IMR-90 (cell line): ENCODE measurements around the gene IL36RN. TPM values are rescaled to one million over a fixed set of nuclear protein-coding genes. Genes with fewer than 3 reads are reported as not detected.

ENCODE experiments used
- ATAC-seq: fragments of 200-7000 bp; cut with Tn5 transposase; 2 replicates; pipeline ENCODE4 v1.9.1; 2020; ENCODE audit warnings: low read depth, mild to moderate bottlenecking, moderate library complexity
- Bru-seq: library from RNA; stranded (reverse); fragments of 400-500 nt; gene quantifications from one replicate; lab custom pipeline; 2021; lab: Mats Ljungman, UMichigan
- BruChase-seq, 2 experiments: library from RNA; stranded (reverse); fragments of 400-500 nt; gene quantifications; one replicate each; lab custom pipeline; 2021; lab: Mats Ljungman, UMichigan
- BruUV-seq: library from RNA; stranded (reverse); fragments of 400-500 nt; replicated peaks from 2 replicates; lab custom pipeline; 2021; lab: Mats Ljungman, UMichigan
- CTCF ChIA-PET: fragments of 300-600 bp; formaldehyde crosslinking; extraction: SDS; loops from one replicate; lab custom pipeline; 2021; ENCODE audit warnings: antibody characterized with exemption; lab: Yijun Ruan, JAX
- POLR2A ChIA-PET: fragments of 300-600 bp; sonication (Branson Sonifier 250); formaldehyde crosslinking; loops from one replicate; lab custom pipeline; 2022; ENCODE audit warnings: antibody characterized with exemption; ENCODE audit not compliant: unreplicated experiment; lab: Charles Lee
- DNase-seq: peaks from one replicate; pipeline ENCODE4 v3.0.0; 2013
- H2AFZ ChIP-seq: replicated peaks from 2 replicates; pipeline ENCODE3; 2013; ENCODE audit warnings: low read length, mild to moderate bottlenecking; ENCODE audit not compliant: poor library complexity
- H2AK5ac ChIP-seq: 2 replicates; pipeline ENCODE4 v1.6.1; 2013; ENCODE audit warnings: low read depth, low read length, inconsistent platforms
- H2AK9ac ChIP-seq: replicated peaks from 2 replicates; pipeline ENCODE3; 2013; ENCODE audit warnings: mild to moderate bottlenecking, low read depth, low read length, moderate library complexity; ENCODE audit not compliant: poor library complexity
- H2BK120ac ChIP-seq: 2 replicates; pipeline ENCODE4 v1.6.1; 2013; ENCODE audit warnings: low read depth, low read length, inconsistent platforms
- H2BK15ac ChIP-seq: 3 replicates; pipeline ENCODE4 v1.6.1; 2013; ENCODE audit warnings: low read depth, low read length, inconsistent platforms
- H2BK20ac ChIP-seq: 2 replicates; pipeline ENCODE4 v1.6.1; 2013; ENCODE audit warnings: low read depth, mild to moderate bottlenecking, inconsistent platforms, low read length, moderate library complexity
- H2BK5ac ChIP-seq: 2 replicates; pipeline ENCODE4 v1.6.1; 2013; ENCODE audit warnings: mild to moderate bottlenecking, low read depth, low read length, inconsistent platforms; ENCODE audit not compliant: poor library complexity, severe bottlenecking
- H3K14ac ChIP-seq: replicated peaks from 2 replicates; pipeline ENCODE4 v1.6.1; 2013; ENCODE audit warnings: low read depth, low read length, inconsistent platforms
- H3K18ac ChIP-seq: 2 replicates; pipeline ENCODE4 v1.6.1; 2013; ENCODE audit warnings: low read depth, low read length, control low read depth
- H3K23ac ChIP-seq: 2 replicates; pipeline ENCODE4 v1.6.1; 2013; ENCODE audit warnings: low read depth, low read length, inconsistent platforms
- H3K27ac ChIP-seq: 2 replicates; pipeline ENCODE4 v1.5.1; 2013; ENCODE audit warnings: mild to moderate bottlenecking, control low read depth, low read length; ENCODE audit not compliant: insufficient read depth
- H3K27me3 ChIP-seq: 2 replicates; pipeline ENCODE4 v1.6.1; 2013; ENCODE audit warnings: low read length; ENCODE audit not compliant: control insufficient read depth, insufficient read depth
- H3K36me3 ChIP-seq: 2 replicates; pipeline ENCODE4 v1.6.1; 2013; ENCODE audit warnings: low read length, mixed read lengths; ENCODE audit not compliant: control insufficient read depth, insufficient read depth
- H3K4ac ChIP-seq: 2 replicates; pipeline ENCODE4 v1.6.1; 2013; ENCODE audit warnings: low read depth, low read length, inconsistent platforms
- H3K4me1 ChIP-seq: 2 replicates; pipeline ENCODE4 v1.6.1; 2013; ENCODE audit warnings: low read length, mixed read lengths; ENCODE audit not compliant: control insufficient read depth, insufficient read depth
- H3K4me2 ChIP-seq: 2 replicates; pipeline ENCODE4 v1.6.1; 2013; ENCODE audit warnings: low read depth, mild to moderate bottlenecking, control low read depth, low read length, moderate library complexity
- H3K4me3 ChIP-seq: 2 replicates; pipeline ENCODE4 v1.5.1; 2013; ENCODE audit warnings: low read depth, mild to moderate bottlenecking, control low read depth, low read length, moderate library complexity; ENCODE audit not compliant: insufficient read depth
- H3K56ac ChIP-seq: 2 replicates; pipeline ENCODE4 v1.6.1; 2013; ENCODE audit warnings: low read length, inconsistent platforms; ENCODE audit not compliant: insufficient read depth; ENCODE audit errors: extremely low read depth
- H3K79me1 ChIP-seq, 2 experiments: 2 replicates each; pipeline ENCODE4 v1.6.1; 2013; ENCODE audit warnings: low read length in 2 of 2, inconsistent platforms in 1 of 2, low read depth in 1 of 2
- H3K9ac ChIP-seq: 2 replicates; pipeline ENCODE4 v1.6.1; 2013; ENCODE audit warnings: low read depth, low read length, control low read depth
- H3K9me1 ChIP-seq: 2 replicates; pipeline ENCODE4 v1.6.1; 2013; ENCODE audit warnings: low read length, inconsistent platforms; ENCODE audit not compliant: insufficient read depth
- H3K9me3 ChIP-seq: 2 replicates; pipeline ENCODE4 v1.6.1; 2013; ENCODE audit warnings: low read length; ENCODE audit not compliant: control insufficient read depth, insufficient read depth
- H4K20me1 ChIP-seq: 2 replicates; pipeline ENCODE4 v1.6.1; 2013; ENCODE audit warnings: low read length, inconsistent platforms; ENCODE audit not compliant: insufficient read depth
- H4K5ac ChIP-seq: 2 replicates; pipeline ENCODE4 v1.6.1; 2013; ENCODE audit warnings: mild to moderate bottlenecking, low read depth, low read length, control low read depth
- H4K8ac ChIP-seq, 2 experiments: 2 replicates each; pipeline ENCODE4 v1.6.1; 2013; ENCODE audit warnings: low read depth in 2 of 2, low read length in 2 of 2, control low read depth in 1 of 2, inconsistent platforms in 1 of 2
- H4K91ac ChIP-seq: 2 replicates; pipeline ENCODE4 v1.6.1; 2013; ENCODE audit warnings: low read depth, low read length, inconsistent platforms; ENCODE audit not compliant: insufficient read depth
- BHLHE40 ChIP-seq: fragments of 150-350 bp; IDR thresholded peaks from 2 replicates; pipeline ENCODE4 v1.6.1; 2016; ENCODE audit warnings: mild to moderate bottlenecking, low read depth, low read length
- CHD1 ChIP-seq: IDR thresholded peaks from 2 replicates; pipeline ENCODE4 v1.6.1; 2012; ENCODE audit warnings: low read depth, low read length, improper control_type of control experiment
- FOS ChIP-seq: fragments of 150-350 bp; IDR thresholded peaks from 2 replicates; pipeline ENCODE4 v1.6.1; 2016; ENCODE audit warnings: low read depth, low read length
- MAFK ChIP-seq: IDR thresholded peaks from 2 replicates; pipeline ENCODE4 v1.6.1; 2012; ENCODE audit warnings: low read depth, low read length, improper control_type of control experiment
- MAZ ChIP-seq: IDR thresholded peaks from 2 replicates; pipeline ENCODE4 v1.6.1; 2012; ENCODE audit warnings: low read depth, mild to moderate bottlenecking, low read length, improper control_type of control experiment, moderate library complexity, borderline replicate concordance
- MXI1 ChIP-seq: IDR thresholded peaks from 2 replicates; pipeline ENCODE4 v1.6.1; 2012; ENCODE audit warnings: low read depth, mild to moderate bottlenecking, low read length, moderate library complexity, borderline replicate concordance
- NFE2L2 ChIP-seq: fragments of 150-350 bp; IDR thresholded peaks from 2 replicates; pipeline ENCODE4 v1.6.1; 2016; ENCODE audit warnings: low read depth, mild to moderate bottlenecking, low read length
- POLR2A ChIP-seq: IDR thresholded peaks from 2 replicates; pipeline ENCODE4 v1.6.1; 2012; ENCODE audit warnings: mild to moderate bottlenecking, low read depth, low read length
- RAD21 ChIP-seq: IDR thresholded peaks from 2 replicates; pipeline ENCODE4 v1.6.1; 2012; ENCODE audit warnings: low read length, improper control_type of control experiment
- RFX5 ChIP-seq: IDR thresholded peaks from 2 replicates; pipeline ENCODE4 v1.8.0; 2012; ENCODE audit warnings: low read depth, mild to moderate bottlenecking, low read length, moderate library complexity
- WGBS, 2 experiments: methylation state at CpG; one replicate each; pipeline versions ENCODE4 v1.1.5 to v1.1.7; 2013; ENCODE audit warnings: missing lambda C conversion rate in 2 of 2; ENCODE audit not compliant: insufficient read length in 1 of 2; ENCODE audit errors: extremely low coverage in 2 of 2; 5-methylcytosine and 5-hydroxymethylcytosine counted together
- dilution Hi-C: fragments of 300-500 bp; cut with HindIII; formaldehyde crosslinking; loops from one replicate; pipeline ENCODE4 v1.14.3; 2018; ENCODE audit warnings: low sequenced_read_pairs; ENCODE audit not compliant: unreplicated experiment
- in situ Hi-C: fragments of 300-500 bp; cut with MboI; formaldehyde crosslinking; loops from 3 replicates; pipeline ENCODE4 v1.14.3; 2019; ENCODE audit warnings: low sequenced_read_pairs, inconsistent platforms, mixed read lengths
- intact Hi-C: fragments of 100-400 bp; cut with micrococcal nuclease; formaldehyde crosslinking; loops from 2 replicates; pipeline ENCODE4 v1.10.0; 2022
- long read RNA-seq: library from polyadenylated mRNA; unstranded; transcript quantifications from one replicate; pipeline ENCODE4 v2.0.0, GENCODE V29; 2021; ENCODE audit not compliant: unreplicated experiment
- polyA plus RNA-seq, 3 experiments: library from polyadenylated mRNA; depleted of rRNA; stranded (reverse); fragments of >200 nt; gene quantifications; 2 replicates each; pipeline ENCODE4 v1.2.3, GENCODE V29; 2012; ENCODE audit warnings: low replicate concordance in 1 of 3
- total RNA-seq: library from RNA; depleted of rRNA; stranded (reverse); fragments of >200 nt; gene quantifications from 2 replicates; pipeline ENCODE4 v1.2.3, GENCODE V29; 2012; rRNA removed
- TF ChIP-seq, protein P1 (sequence below): fragments of 150-350 bp; IDR thresholded peaks from 2 replicates; pipeline ENCODE4 v1.6.1; 2016; ENCODE audit warnings: low read depth, mild to moderate bottlenecking, low read length, moderate library complexity, borderline replicate concordance
- TF ChIP-seq, protein P2 (sequence below): conservative IDR thresholded peaks from 2 replicates; pipeline ENCODE4 v1.5.1; 2012; ENCODE audit warnings: mild to moderate bottlenecking, low read depth, low read length, improper control_type of control experiment
- TF ChIP-seq, protein P3 (sequence below): fragments of 150-350 bp; IDR thresholded peaks from 2 replicates; pipeline ENCODE4 v1.6.1; 2017; ENCODE audit warnings: mild to moderate bottlenecking, antibody characterized with exemption, low read length, low read depth

Gene IL36RN
- total RNA-seq, result not detected in 2 replicates
- polyA plus RNA-seq (2012; rRNA removed), result not detected in 2 replicates
- not detected in 2 replicates for polyA plus RNA-seq (2012; cell fraction: cytosol; rRNA removed)
- not detected in 2 replicates for polyA plus RNA-seq (2012; cell fraction: nucleus; rRNA removed; ENCODE audit: low replicate concordance)
- not detected for Bru-seq, nascent RNA
- not detected for BruChase-seq, experiment 1, labeled RNA remaining after a 6-hour chase
- not detected for BruChase-seq, experiment 2, labeled RNA remaining after a 2-hour chase
- long read RNA-seq, result 0 reads

DNA sequence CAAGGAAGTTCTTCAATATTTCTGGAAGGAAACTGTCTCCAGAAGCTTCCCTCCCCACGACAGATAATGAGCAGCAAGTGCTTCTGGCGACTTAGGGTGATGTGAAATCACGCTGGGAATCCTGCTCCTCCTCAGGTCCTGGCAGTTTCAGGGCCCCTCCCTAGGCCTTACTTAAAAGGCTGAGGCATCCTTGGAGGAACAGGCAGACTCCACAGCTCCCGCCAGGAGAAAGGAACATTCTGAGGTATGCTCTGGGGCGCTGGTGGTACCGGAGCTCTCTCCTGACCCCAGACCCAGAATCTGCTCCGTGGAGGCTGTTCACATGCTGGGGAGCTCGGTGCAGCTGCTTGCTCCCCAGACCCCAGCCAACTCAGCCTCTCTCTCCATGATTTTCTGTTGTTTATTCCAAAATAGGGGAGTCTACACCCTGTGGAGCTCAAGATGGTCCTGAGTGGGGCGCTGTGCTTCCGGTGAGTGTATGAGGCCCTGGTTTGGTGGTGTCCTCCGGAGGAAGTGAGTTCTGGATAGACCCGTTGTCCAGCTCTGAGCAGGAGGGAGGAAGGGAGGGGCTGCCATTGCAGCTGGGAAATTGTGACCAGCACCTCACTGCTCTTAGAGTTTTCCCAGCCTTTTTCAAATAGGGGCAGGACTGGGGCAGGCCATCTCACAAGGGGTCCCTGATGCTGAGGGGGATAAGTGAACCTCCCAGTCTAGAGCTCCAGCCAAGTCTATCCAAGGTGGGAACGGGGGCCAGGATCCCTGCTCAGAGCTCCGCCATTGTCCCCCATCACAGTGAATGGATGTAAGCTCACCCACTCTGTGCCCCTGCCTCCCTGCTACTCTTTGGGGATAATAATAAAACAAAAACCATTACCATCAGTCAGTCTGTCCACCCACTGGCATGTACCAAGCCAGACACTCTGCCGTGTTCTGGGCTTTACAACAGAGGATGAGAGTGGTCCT lies at the start of gene IL36RN:
TSS of gene IL36RN (plus strand) at position 201 of the 963 bp plus-strand sequence. CDS start at position 442, 241 bp downstream.
- in situ Hi-C loops (no loop called here), dilution Hi-C loops (no loop called here), intact Hi-C loops (no loop called here)
- 47% methylated on average over 3 of the region's 15 CpGs; no CpG with 5 or more reads in 1 of the 2 experiments for WGBS, 2 experiments
- no peak within 1 kb of the TSS for H3K14ac ChIP-seq
- no peak within 1 kb of the TSS for H3K23ac ChIP-seq
- no peak within 1 kb of the TSS for H3K4me3 ChIP-seq
- H2BK5ac ChIP-seq, result no peak within 1 kb of the TSS
- no peak within 1 kb of the TSS for H3K4ac ChIP-seq
- no peaks in the 10 kb centered on the region; the same call in 1 of the 2 replicates for H3K9me3 ChIP-seq
- no peak within 1 kb of the TSS for H4K91ac ChIP-seq
- H3K27ac ChIP-seq, result no peak within 1 kb of the TSS
- no peaks in the 10 kb centered on the region for H3K9me1 ChIP-seq
- H3K9ac ChIP-seq, result no peak within 1 kb of the TSS
- ChIA-PET POLR2A (no interaction called here), CTCF (no interaction called here)
- BruUV-seq, result no TSS peak
- ATAC-seq (no peak), DNase-seq (no peak)
- no peak within 1 kb of the TSS for H2AFZ ChIP-seq
- peaks cover 3% of the 10 kb centered on the region for H3K27me3 ChIP-seq
- no peak within 1 kb of the TSS for H3K4me2 ChIP-seq
- H3K4me1 ChIP-seq, result no peaks in the 10 kb centered on the region
- H4K20me1 ChIP-seq, result no peaks in the 10 kb centered on the region
- no peaks in the 10 kb centered on the region for H3K36me3 ChIP-seq
- H2AK5ac ChIP-seq, result no peak within 1 kb of the TSS
- H3K56ac ChIP-seq, result no peak within 1 kb of the TSS
- no peak within 1 kb of the TSS for H3K18ac ChIP-seq
- H4K8ac ChIP-seq, result no peak within 1 kb of the TSS
- H2BK15ac ChIP-seq, result no peak within 1 kb of the TSS
- H2BK20ac ChIP-seq, result no peak within 1 kb of the TSS
- H4K5ac ChIP-seq, result no peak within 1 kb of the TSS
- no peak within 1 kb of the TSS for H2BK120ac ChIP-seq
- no peaks in the 10 kb centered on the region for H3K79me1 ChIP-seq
- H2AK9ac ChIP-seq, result no peak within 1 kb of the TSS
- TF ChIP-seq, protein P1, sequence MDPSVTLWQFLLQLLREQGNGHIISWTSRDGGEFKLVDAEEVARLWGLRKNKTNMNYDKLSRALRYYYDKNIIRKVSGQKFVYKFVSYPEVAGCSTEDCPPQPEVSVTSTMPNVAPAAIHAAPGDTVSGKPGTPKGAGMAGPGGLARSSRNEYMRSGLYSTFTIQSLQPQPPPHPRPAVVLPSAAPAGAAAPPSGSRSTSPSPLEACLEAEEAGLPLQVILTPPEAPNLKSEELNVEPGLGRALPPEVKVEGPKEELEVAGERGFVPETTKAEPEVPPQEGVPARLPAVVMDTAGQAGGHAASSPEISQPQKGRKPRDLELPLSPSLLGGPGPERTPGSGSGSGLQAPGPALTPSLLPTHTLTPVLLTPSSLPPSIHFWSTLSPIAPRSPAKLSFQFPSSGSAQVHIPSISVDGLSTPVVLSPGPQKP, result no peak
- TF ChIP-seq MXI1 (no peak), BHLHE40 (no peak), CHD1 (no peak), RFX5 (no peak), FOS (no peak), MAZ (no peak), POLR2A (no peak), RAD21 (no peak), NFE2L2 (no peak), MAFK (no peak)
- TF ChIP-seq, protein P2, sequence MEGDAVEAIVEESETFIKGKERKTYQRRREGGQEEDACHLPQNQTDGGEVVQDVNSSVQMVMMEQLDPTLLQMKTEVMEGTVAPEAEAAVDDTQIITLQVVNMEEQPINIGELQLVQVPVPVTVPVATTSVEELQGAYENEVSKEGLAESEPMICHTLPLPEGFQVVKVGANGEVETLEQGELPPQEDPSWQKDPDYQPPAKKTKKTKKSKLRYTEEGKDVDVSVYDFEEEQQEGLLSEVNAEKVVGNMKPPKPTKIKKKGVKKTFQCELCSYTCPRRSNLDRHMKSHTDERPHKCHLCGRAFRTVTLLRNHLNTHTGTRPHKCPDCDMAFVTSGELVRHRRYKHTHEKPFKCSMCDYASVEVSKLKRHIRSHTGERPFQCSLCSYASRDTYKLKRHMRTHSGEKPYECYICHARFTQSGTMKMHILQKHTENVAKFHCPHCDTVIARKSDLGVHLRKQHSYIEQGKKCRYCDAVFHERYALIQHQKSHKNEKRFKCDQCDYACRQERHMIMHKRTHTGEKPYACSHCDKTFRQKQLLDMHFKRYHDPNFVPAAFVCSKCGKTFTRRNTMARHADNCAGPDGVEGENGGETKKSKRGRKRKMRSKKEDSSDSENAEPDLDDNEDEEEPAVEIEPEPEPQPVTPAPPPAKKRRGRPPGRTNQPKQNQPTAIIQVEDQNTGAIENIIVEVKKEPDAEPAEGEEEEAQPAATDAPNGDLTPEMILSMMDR, result no peak
- TF ChIP-seq, protein P3, sequence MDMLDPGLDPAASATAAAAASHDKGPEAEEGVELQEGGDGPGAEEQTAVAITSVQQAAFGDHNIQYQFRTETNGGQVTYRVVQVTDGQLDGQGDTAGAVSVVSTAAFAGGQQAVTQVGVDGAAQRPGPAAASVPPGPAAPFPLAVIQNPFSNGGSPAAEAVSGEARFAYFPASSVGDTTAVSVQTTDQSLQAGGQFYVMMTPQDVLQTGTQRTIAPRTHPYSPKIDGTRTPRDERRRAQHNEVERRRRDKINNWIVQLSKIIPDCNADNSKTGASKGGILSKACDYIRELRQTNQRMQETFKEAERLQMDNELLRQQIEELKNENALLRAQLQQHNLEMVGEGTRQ, result no peak
